ENCODE data around the gene BRIP1. TPM values are rescaled to one million over a fixed set of nuclear protein-coding genes. Genes with fewer than 3 reads are reported as not detected.

BRIP1 gene
- polyA plus RNA-seq, 2 of the 4 experiments (the other 2 are of a cell fraction) = 8.0 to 11.5 TPM

DNA sequence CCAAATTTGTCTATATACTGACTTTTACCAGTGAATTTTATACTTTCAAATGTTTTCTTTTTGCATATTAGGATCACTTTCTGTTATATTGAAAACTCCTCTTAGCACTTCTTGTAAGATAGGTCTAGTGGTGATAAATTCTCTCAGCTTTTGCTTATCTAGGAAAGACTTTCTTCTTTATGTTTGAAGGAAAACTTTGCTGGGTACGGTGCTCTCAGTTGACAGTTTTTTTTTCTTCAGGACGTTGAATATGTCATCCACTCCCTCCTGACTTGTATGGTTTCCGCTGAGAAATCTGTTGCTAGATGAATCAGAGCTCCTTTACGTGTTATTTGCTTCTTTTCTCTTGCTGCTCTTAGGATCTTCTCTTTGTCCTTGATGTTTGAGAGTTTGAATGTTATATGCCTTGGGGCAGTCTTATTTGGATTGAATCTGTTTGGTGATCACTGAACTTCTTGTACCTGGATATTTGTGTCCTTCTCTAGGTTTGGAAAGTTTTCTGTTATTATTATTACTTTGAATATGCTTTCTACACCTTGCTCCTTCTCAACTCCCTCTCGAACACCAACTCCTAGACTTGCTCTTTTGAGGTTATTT lies 228.3 kb downstream of the BRIP1 start:
- peaks cover 16% of the 10 kb centered on the region; the same call in 2 of the 3 replicates for H3K9me3 ChIP-seq
- FAIRE-seq (no peak), ATAC-seq (no peak), DNase-seq (ENCODE audit: low read depth in 1 of 2, low spot score in 1 of 2) (no peak)
- CTCF ChIA-PET = interaction anchor here (0.5 to 3.1 kb wide), 16 partner anchors 10 to 466 kb away, joined by 3 to 23 read pairs (median 3); no protein-coding TSS in a partner anchor
- H3K4me2 ChIP-seq = no peak overlapping the region
- no peak overlapping the region for H3K4me3 ChIP-seq
- no peaks in the 10 kb centered on the region for H3K4me1 ChIP-seq
- no peak overlapping the region for H3K27ac ChIP-seq
- WGBS (ENCODE audit: missing lambda C conversion rate) = 20% methylated on average over 5 of the region's 5 CpGs
- POLR2A ChIA-PET = no interaction called here
- TF ChIP-seq HOXB5 (CRISPR knock-in tag; IDR thresholded peaks at IDR 0.05) (no peak), HOXA7 (CRISPR knock-in tag; IDR thresholded peaks at IDR 0.05) (no peak), HOXB13 (CRISPR knock-in tag; IDR thresholded peaks at IDR 0.05; ENCODE audit: low read depth) (no peak), NFE2L2 (conservative IDR thresholded peaks at IDR 0.05; ENCODE audit: low read length) (no peak), RARB (CRISPR knock-in tag; IDR thresholded peaks at IDR 0.05) (no peak), FOXS1 (CRISPR knock-in tag; IDR thresholded peaks at IDR 0.05) (no peak), MAZ (IDR thresholded peaks at IDR 0.05; ENCODE audit: borderline replicate concordance, low read depth, low read length) (no peak), ZSCAN20 (CRISPR knock-in tag; IDR thresholded peaks at IDR 0.05) (no peak), CBX2 (IDR thresholded peaks at IDR 0.05; ENCODE audit: borderline replicate concordance, low read depth) (no peak), EP300 (IDR thresholded peaks at IDR 0.05) (no peak), RAD21 (conservative IDR thresholded peaks at IDR 0.05 in 1 of 2, IDR thresholded peaks at IDR 0.05 in 1 of 2) (no peak), KDM1A (IDR thresholded peaks at IDR 0.05; ENCODE audit: low read depth) (no peak), RFX5 (IDR thresholded peaks at IDR 0.05) (no peak), RCOR1 (IDR thresholded peaks at IDR 0.05; ENCODE audit: low read depth, low read length) (no peak), CHD4 (IDR thresholded peaks at IDR 0.05; ENCODE audit: borderline replicate concordance) (no peak), TP53 (CRISPR knock-in tag; IDR thresholded peaks at IDR 0.05) (no peak)
- TF ChIP-seq, protein P1, sequence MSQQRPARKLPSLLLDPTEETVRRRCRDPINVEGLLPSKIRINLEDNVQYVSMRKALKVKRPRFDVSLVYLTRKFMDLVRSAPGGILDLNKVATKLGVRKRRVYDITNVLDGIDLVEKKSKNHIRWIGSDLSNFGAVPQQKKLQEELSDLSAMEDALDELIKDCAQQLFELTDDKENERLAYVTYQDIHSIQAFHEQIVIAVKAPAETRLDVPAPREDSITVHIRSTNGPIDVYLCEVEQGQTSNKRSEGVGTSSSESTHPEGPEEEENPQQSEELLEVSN (IDR thresholded peaks at IDR 0.05; ENCODE audit: borderline replicate concordance, low read depth) = no peak
- TF ChIP-seq, protein P2, sequence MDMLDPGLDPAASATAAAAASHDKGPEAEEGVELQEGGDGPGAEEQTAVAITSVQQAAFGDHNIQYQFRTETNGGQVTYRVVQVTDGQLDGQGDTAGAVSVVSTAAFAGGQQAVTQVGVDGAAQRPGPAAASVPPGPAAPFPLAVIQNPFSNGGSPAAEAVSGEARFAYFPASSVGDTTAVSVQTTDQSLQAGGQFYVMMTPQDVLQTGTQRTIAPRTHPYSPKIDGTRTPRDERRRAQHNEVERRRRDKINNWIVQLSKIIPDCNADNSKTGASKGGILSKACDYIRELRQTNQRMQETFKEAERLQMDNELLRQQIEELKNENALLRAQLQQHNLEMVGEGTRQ (IDR thresholded peaks at IDR 0.05) = no peak
- TF ChIP-seq, protein P3, sequence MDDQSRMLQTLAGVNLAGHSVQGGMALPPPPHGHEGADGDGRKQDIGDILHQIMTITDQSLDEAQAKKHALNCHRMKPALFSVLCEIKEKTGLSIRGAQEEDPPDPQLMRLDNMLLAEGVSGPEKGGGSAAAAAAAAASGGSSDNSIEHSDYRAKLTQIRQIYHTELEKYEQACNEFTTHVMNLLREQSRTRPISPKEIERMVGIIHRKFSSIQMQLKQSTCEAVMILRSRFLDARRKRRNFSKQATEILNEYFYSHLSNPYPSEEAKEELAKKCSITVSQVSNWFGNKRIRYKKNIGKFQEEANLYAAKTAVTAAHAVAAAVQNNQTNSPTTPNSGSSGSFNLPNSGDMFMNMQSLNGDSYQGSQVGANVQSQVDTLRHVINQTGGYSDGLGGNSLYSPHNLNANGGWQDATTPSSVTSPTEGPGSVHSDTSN (IDR thresholded peaks at IDR 0.05) = no peak

DNA sequence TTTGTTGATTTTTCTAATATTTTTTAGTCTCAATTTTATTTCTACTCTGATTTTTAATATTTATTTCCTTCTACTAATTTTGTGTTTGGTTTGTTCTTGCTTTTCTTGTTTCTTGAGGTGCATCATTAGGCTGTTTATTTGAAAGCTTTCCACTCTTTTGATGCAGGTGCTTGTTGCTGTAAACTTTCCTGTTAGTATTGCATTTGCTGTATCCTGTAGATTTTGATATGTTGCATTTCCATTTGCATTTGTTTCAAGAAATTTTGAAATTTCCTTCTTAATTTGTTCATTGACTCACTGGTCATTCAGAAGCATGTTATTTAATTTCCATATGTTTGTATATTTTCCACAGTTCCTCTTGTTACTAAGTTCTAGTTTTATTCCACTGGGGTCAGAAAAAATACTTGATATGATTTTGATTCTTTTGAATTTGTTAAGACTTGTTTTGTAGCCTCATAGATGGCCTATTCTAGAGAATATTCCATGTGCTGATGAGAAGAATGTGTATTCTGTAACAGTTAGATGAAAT lies 229.3 kb downstream of the BRIP1 start:
- ChIA-PET POLR2A (no interaction called here), CTCF (interaction anchor here (0.5 to 3.1 kb wide), 3 partner anchors 200 to 502 kb away, joined by 5 to 23 read pairs (median 16); no protein-coding TSS in a partner anchor)
- Histone ChIP-seq H3K4me1 (no peaks in the 10 kb centered on the region), H3K9me3 (peaks cover 16% of the 10 kb centered on the region; the same call in 2 of the 3 replicates), H3K27ac (no peak overlapping the region), H3K4me2 (no peak overlapping the region), H3K4me3 (no peak overlapping the region)
- peak; percentile 7 for FAIRE-seq
- no peak for ATAC-seq
- TF ChIP-seq PHF8 (IDR thresholded peaks at IDR 0.05; ENCODE audit: borderline replicate concordance, low read depth) (no peak), ZNF302 (CRISPR knock-in tag; IDR thresholded peaks at IDR 0.05) (no peak)
- no peak for DNase-seq (ENCODE audit: low read depth in 1 of 2, low spot score in 1 of 2)

DNA sequence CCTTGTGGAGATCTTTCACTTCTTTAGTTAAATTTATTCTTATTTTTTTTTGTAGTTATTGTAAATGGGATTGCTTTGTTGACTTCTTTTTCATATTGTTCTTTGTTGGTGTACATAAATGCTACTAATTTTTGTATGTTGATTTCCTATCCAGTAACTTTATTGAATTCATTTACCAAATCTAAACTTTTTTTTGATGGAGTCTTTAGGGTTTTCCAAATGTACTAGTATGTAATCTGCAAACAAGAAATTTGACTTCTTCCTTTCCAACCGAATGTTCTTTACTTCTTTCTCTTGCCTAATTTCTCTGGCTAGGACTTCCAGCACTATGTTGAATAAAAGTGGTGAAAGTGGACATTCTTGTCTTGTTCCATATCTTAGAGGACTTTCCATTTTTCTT lies 230.5 kb downstream of the BRIP1 start:
- Histone ChIP-seq H3K4me3 (no peak overlapping the region), H3K4me1 (no peaks in the 10 kb centered on the region), H3K27ac (no peak overlapping the region), H3K9me3 (peaks cover 16% of the 10 kb centered on the region; the same call in 2 of the 3 replicates), H3K4me2 (no peak overlapping the region)
- CTCF ChIA-PET = no interaction called here
- ATAC-seq (no peak), DNase-seq (ENCODE audit: low read depth in 1 of 2, low spot score in 1 of 2) (no peak), FAIRE-seq (peak; percentile 36)
- POLR2A ChIA-PET = no interaction called here
- no peak for TF ChIP-seq CEBPB (IDR thresholded peaks at IDR 0.05)
- TF ChIP-seq ESRRA (IDR thresholded peaks at IDR 0.05; ENCODE audit: borderline replicate concordance, low read length) = no peak
- no peak for TF ChIP-seq KDM5A (IDR thresholded peaks at IDR 0.05)
- TF ChIP-seq EHF (CRISPR knock-in tag; IDR thresholded peaks at IDR 0.05) = no peak
- TF ChIP-seq CHD4 (IDR thresholded peaks at IDR 0.05; ENCODE audit: borderline replicate concordance) = no peak
- 52% methylated on average over 1 of the region's 1 CpG for WGBS (ENCODE audit: missing lambda C conversion rate)
